COLO829 (cell line): ENCODE measurements around the gene CLOCK.

Experiments
- DNase-seq: peaks from one replicate; pipeline ENCODE4 v3.0.0; 2012; ENCODE audit warnings: low spot score

CLOCK gene

GRCh38 chr4:55543858-55544257 is 2.9 kb downstream of the CLOCK start:
- DNase-seq: no peak

GRCh38 chr4:55540271-55540670 is 6.4 kb downstream of the CLOCK start:
- DNase-seq: no peak

- no peak for DNase-seq
Observed at GRCh38 chr4:55539658-55540057, 7.1 kb downstream of the CLOCK start.

- no peak for DNase-seq
Observed at GRCh38 chr4:55538531-55538930, 8.2 kb downstream of the CLOCK start.

GRCh38 chr4:55534306-55534705 is 12.4 kb downstream of the CLOCK start:
- no peak for DNase-seq

GRCh38 chr4:55530691-55531090 is 16.0 kb downstream of the CLOCK start:
- DNase-seq: no peak

- no peak for DNase-seq
Observed at GRCh38 chr4:55530167-55530566, 16.5 kb downstream of the CLOCK start.

GRCh38 chr4:55528491-55528890 is 18.2 kb downstream of the CLOCK start:
- no peak for DNase-seq

- DNase-seq: no peak
Observed at GRCh38 chr4:55524844-55525571, 21.7 kb downstream of the CLOCK start.

GRCh38 chr4:55518442-55518841 is 28.3 kb downstream of the CLOCK start:
- DNase-seq: no peak

GRCh38 chr4:55517526-55518229 is 29.0 kb downstream of the CLOCK start:
- no peak for DNase-seq

GRCh38 chr4:55512922-55513571 is 33.7 kb downstream of the CLOCK start:
- no peak for DNase-seq

- DNase-seq: no peak
Observed at GRCh38 chr4:55512077-55512476, 34.6 kb downstream of the CLOCK start.

- DNase-seq: no peak
Observed at GRCh38 chr4:55510685-55511084, 36.0 kb downstream of the CLOCK start.

- no peak for DNase-seq
Observed at GRCh38 chr4:55509266-55509665, 37.4 kb downstream of the CLOCK start.

GRCh38 chr4:55507612-55508011 is 39.1 kb downstream of the CLOCK start:
- no peak for DNase-seq

- peak; percentile 38 for DNase-seq
Observed at GRCh38 chr4:55503169-55503568, 43.5 kb downstream of the CLOCK start.

GRCh38 chr4:55500072-55500471 is 46.6 kb downstream of the CLOCK start:
- no peak for DNase-seq

GRCh38 chr4:55499495-55499894 is 47.2 kb downstream of the CLOCK start:
- DNase-seq: no peak

- no peak for DNase-seq
Observed at GRCh38 chr4:55498051-55498450, 48.7 kb downstream of the CLOCK start.

- no peak for DNase-seq
Observed at GRCh38 chr4:55491486-55491885, 55.2 kb downstream of the CLOCK start.

- no peak for DNase-seq
Observed at GRCh38 chr4:55488716-55489115, 58.0 kb downstream of the CLOCK start.

- no peak for DNase-seq
Observed at GRCh38 chr4:55485821-55486220, 60.9 kb downstream of the CLOCK start.
